ENCODE data around the gene NUDT8. TPM values are rescaled to one million over a fixed set of nuclear protein-coding genes. Genes with fewer than 3 reads are reported as not detected.
A peak's percentile ranks its signal among the peaks of the same experiment; 100 is the strongest.

Gene NUDT8, protein sequence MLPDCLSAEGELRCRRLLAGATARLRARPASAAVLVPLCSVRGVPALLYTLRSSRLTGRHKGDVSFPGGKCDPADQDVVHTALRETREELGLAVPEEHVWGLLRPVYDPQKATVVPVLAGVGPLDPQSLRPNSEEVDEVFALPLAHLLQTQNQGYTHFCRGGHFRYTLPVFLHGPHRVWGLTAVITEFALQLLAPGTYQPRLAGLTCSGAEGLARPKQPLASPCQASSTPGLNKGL
- total RNA-seq: 10 to 100 TPM; 11.0 to 21.3 (median 20.0) TPM

DNA sequence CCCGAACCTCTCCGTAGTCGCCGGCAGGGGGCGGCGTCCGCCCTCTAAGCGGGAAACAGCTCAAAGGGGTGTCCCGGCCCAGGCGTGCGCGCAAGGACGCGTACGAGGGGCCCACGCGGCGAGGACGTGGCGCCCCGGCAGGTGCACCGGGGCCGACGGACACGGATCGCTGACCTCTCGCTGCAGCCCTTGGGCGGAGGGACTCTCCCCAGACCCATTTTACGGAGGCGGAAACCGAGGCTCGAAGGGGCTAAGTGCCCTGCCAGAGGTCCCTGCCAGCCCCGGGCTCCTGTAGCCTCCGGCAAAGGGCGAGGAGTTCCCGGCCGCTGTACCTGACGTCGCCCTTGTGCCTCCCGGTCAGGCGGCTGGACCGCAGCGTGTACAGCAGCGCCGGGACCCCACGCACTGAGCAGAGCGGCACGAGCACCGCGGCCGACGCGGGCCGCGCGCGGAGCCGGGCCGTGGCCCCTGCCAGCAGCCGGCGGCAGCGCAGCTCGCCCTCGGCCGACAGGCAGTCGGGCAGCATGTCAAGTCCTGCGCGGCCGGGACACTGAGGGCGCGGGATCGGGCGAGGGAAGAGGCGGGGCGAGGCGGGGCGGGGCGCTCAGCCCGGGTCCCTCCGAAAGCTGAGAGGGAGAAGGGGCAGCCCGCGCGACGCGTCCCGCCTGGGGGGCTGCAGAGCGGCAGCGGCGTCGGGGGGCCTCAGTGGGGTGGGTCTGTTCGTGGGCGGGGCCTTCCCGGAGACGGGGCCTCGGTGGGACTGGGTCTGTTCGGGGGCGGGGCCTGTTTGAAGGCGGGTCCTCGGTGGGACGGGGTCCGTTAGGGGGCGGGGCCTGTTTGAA is at the start of gene NUDT8:
NUDT8 (minus strand) TSS at position 552 of the 842 bp plus-strand sequence; CDS start at position 526, 26 bp downstream.
- no peaks in the 10 kb centered on the region for H3K9me3 ChIP-seq
- peak within 1 kb of the TSS; percentile 85 to 97 (median 96) for H3K27ac ChIP-seq
- peaks cover 0 to 8% (median 0%) of the 10 kb centered on the region in 3 donors for H3K36me3 ChIP-seq
- 1% methylated on average over 38 to 54 of the region's 102 CpGs for WGBS, 2 donors
- H3K27me3 ChIP-seq: no peaks in the 10 kb centered on the region
- H3K4me3 ChIP-seq: peak within 1 kb of the TSS; percentile 64 to 87 (median 72)
- peak; percentile 68 to 71 for DNase-seq (ENCODE audit: low spot score in 2 of 2)
- peak; percentile 49 to 65 for TF ChIP-seq POLR2A (IDR thresholded peaks at IDR 0.05)
- TF ChIP-seq, protein P1, sequence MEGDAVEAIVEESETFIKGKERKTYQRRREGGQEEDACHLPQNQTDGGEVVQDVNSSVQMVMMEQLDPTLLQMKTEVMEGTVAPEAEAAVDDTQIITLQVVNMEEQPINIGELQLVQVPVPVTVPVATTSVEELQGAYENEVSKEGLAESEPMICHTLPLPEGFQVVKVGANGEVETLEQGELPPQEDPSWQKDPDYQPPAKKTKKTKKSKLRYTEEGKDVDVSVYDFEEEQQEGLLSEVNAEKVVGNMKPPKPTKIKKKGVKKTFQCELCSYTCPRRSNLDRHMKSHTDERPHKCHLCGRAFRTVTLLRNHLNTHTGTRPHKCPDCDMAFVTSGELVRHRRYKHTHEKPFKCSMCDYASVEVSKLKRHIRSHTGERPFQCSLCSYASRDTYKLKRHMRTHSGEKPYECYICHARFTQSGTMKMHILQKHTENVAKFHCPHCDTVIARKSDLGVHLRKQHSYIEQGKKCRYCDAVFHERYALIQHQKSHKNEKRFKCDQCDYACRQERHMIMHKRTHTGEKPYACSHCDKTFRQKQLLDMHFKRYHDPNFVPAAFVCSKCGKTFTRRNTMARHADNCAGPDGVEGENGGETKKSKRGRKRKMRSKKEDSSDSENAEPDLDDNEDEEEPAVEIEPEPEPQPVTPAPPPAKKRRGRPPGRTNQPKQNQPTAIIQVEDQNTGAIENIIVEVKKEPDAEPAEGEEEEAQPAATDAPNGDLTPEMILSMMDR (IDR thresholded peaks at IDR 0.05): peak; percentile 91 to 94 (median 92)
- no peak for TF ChIP-seq EP300 (IDR thresholded peaks at IDR 0.05)
- peaks cover 0 to 23% (median 10%) of the 10 kb centered on the region in 4 donors for H3K4me1 ChIP-seq

GRCh38 chr11:67675058-67675747 is 45.5 kb upstream of the NUDT8 start:
- Histone ChIP-seq H3K27ac (no peak overlapping the region), H3K4me3 (no peak overlapping the region), H3K36me3 (no peaks in the 10 kb centered on the region), H3K9me3 (no peaks in the 10 kb centered on the region), H3K4me1 (no peaks in the 10 kb centered on the region), H3K27me3 (peaks cover 0 to 23% of the 10 kb centered on the region in 2 donors)
- WGBS, 2 donors: 91 to 94% methylated on average over 12 of the region's 12 CpGs
- TF ChIP-seq, protein P1 (IDR thresholded peaks at IDR 0.05): no peak
- no peak for TF ChIP-seq EP300 (IDR thresholded peaks at IDR 0.05)
- TF ChIP-seq POLR2A (IDR thresholded peaks at IDR 0.05): no peak
- DNase-seq (ENCODE audit: low spot score in 2 of 2): no peak

- H3K27ac ChIP-seq: no peak within 1 kb of the TSS
- no peaks in the 10 kb centered on the region for H3K4me1 ChIP-seq
- DNase-seq (ENCODE audit: low spot score in 2 of 2): no peak
- no peaks in the 10 kb centered on the region for H3K36me3 ChIP-seq
- no peak within 1 kb of the TSS for H3K4me3 ChIP-seq
- WGBS, 2 donors: 73 to 82% methylated on average over 8 of the region's 8 CpGs
- no peaks in the 10 kb centered on the region for H3K9me3 ChIP-seq
- TF ChIP-seq, protein P1 (IDR thresholded peaks at IDR 0.05): no peak
- TF ChIP-seq EP300 (IDR thresholded peaks at IDR 0.05): no peak
- TF ChIP-seq POLR2A (IDR thresholded peaks at IDR 0.05): no peak
- peaks cover 0 to 23% of the 10 kb centered on the region in 2 donors for H3K27me3 ChIP-seq
These were observed 44.7 kb upstream of the NUDT8 start, which contains the start of gene ALDH3B2 for GRCh38 chr11:67674442-67674871. ALDH3B2 (minus strand) TSS chr11:67674623; CDS start chr11:67666935, 7,688 bp downstream.

- no peaks in the 10 kb centered on the region for H3K36me3 ChIP-seq
- H3K27ac ChIP-seq: no peak overlapping the region
- H3K27me3 ChIP-seq: peaks cover 0 to 23% of the 10 kb centered on the region in 2 donors
- no peak overlapping the region for H3K4me3 ChIP-seq
- TF ChIP-seq EP300 (IDR thresholded peaks at IDR 0.05) (no peak), POLR2A (IDR thresholded peaks at IDR 0.05) (no peak)
- TF ChIP-seq, protein P1 (IDR thresholded peaks at IDR 0.05): no peak
- H3K9me3 ChIP-seq: no peaks in the 10 kb centered on the region
- 67 to 71% methylated on average over 8 of the region's 8 CpGs for WGBS, 2 donors
- no peak for DNase-seq (ENCODE audit: low spot score in 2 of 2)
- no peaks in the 10 kb centered on the region for H3K4me1 ChIP-seq
These were observed 44.2 kb upstream of the NUDT8 start for GRCh38 chr11:67673902-67674301.
